K562 (cell line): ENCODE measurements around the gene CNIH1. TPM values are rescaled to one million over a fixed set of nuclear protein-coding genes. Genes with fewer than 3 reads are reported as not detected.

Source experiments
- ATAC-seq: fragments of 200-7000 bp; cut with Tn5 transposase; 3 replicates; pipeline ENCODE4 v1.9.1; 2020; ENCODE audit warnings: moderate library complexity
- BruUV-seq: library from RNA; stranded (reverse); fragments of 400-500 nt; replicated peaks from 2 replicates; lab custom pipeline; 2021; lab: Mats Ljungman, UMichigan
- CTCF ChIA-PET: fragments of 300-600 bp; formaldehyde crosslinking; extraction: SDS; loops from one replicate; lab custom pipeline; 2021; ENCODE audit warnings: low intra/inter-chr PET ratio; lab: Yijun Ruan, JAX
- POLR2A ChIA-PET: fragments of 300-600, 350-650 bp; sonication (Branson Sonifier 250); formaldehyde crosslinking; extraction: SDS; loops from one replicate; lab custom pipeline; 2021; ENCODE audit warnings: antibody characterized with exemption, inconsistent platforms; lab: Yijun Ruan, JAX
- DNase-seq, 4 experiments: peaks; one replicate each; pipeline versions ENCODE4 v3.0.0 to v3.0.0-alpha.2; 2011 to 2018; ENCODE audit warnings: low spot score in 3 of 4, mixed read lengths in 3 of 4; ENCODE audit errors: extremely low read depth in 1 of 4
- FAIRE-seq: peaks from 2 replicates; lab custom pipeline; 2011; peaks lifted over from hg19 to GRCh38; lab: Jason Lieb, UNC
- H2AFZ ChIP-seq: 2 replicates; pipeline ENCODE4 v1.6.0; 2011; ENCODE audit warnings: low read depth, low read length, control low read depth, inconsistent platforms
- H3K27ac ChIP-seq: fragments of 200-600 bp; 3 replicates; pipeline ENCODE4 v1.8.0; 2011; ENCODE audit warnings: low read depth, mild to moderate bottlenecking, control low read depth, inconsistent platforms, low read length, moderate library complexity, mixed read lengths; ENCODE audit errors: extremely low read depth
- H3K27me3 ChIP-seq, 2 experiments: fragments of 300-600 bp in 1 of 2; 2 replicates in 1 of 2; 3 replicates in 1 of 2; pipeline versions ENCODE4 v1.6.0 to v1.8.0; 2011; ENCODE audit warnings: inconsistent platforms in 2 of 2, low read length in 2 of 2, mild to moderate bottlenecking in 1 of 2, mixed read lengths in 1 of 2, moderate library complexity in 1 of 2; ENCODE audit not compliant: control insufficient read depth in 2 of 2, insufficient read depth in 2 of 2
- H3K36me3 ChIP-seq: fragments of 300-600 bp; 3 replicates; pipeline ENCODE4 v1.8.0; 2011; ENCODE audit warnings: mild to moderate bottlenecking, low read length, inconsistent platforms; ENCODE audit not compliant: control insufficient read depth, insufficient read depth
- H3K4me1 ChIP-seq, 2 experiments: fragments of 200-600 bp in 1 of 2; replicated peaks in 1 of 2; 2 replicates in 1 of 2; 3 replicates in 1 of 2; pipeline versions ENCODE4 v1.5.1 to v1.8.0; 2011; ENCODE audit warnings: inconsistent platforms in 2 of 2, low read length in 2 of 2, mild to moderate bottlenecking in 1 of 2, mixed read lengths in 1 of 2, moderate library complexity in 1 of 2; ENCODE audit not compliant: control insufficient read depth in 2 of 2, insufficient read depth in 2 of 2
- H3K4me2 ChIP-seq: 2 replicates; pipeline ENCODE4 v1.6.1; 2011; ENCODE audit warnings: low read length, control low read depth, inconsistent platforms, mixed read lengths; ENCODE audit not compliant: insufficient read depth
- H3K4me3 ChIP-seq: fragments of 200-600 bp; sonication (generic), shearing (Covaris generic); 2 replicates; pipeline ENCODE4 v1.5.1; 2016; ENCODE audit warnings: control low read depth, inconsistent platforms
- H3K79me2 ChIP-seq: fragments of 200-600 bp; 3 replicates; pipeline ENCODE4 v1.8.0; 2011; ENCODE audit warnings: low read length, inconsistent platforms; ENCODE audit not compliant: control insufficient read depth, insufficient read depth
- H3K9ac ChIP-seq, 2 experiments: 2 replicates each; pipeline versions ENCODE4 v1.6.0 to v1.6.1; 2011; ENCODE audit warnings: low read depth in 2 of 2, low read length in 2 of 2, control low read depth in 1 of 2, inconsistent platforms in 1 of 2, mild to moderate bottlenecking in 1 of 2, mixed read lengths in 1 of 2; ENCODE audit not compliant: insufficient read depth in 1 of 2
- H3K9me1 ChIP-seq: one replicate; pipeline ENCODE4 v1.6.0; 2011; ENCODE audit warnings: inconsistent platforms, mild to moderate bottlenecking, low read length, moderate library complexity; ENCODE audit not compliant: control insufficient read depth, insufficient read depth
- H3K9me3 ChIP-seq: replicated peaks from 2 replicates; pipeline ENCODE4 v1.5.1; 2011; ENCODE audit warnings: low read depth, low read length, inconsistent platforms; ENCODE audit not compliant: control insufficient read depth, insufficient read depth
- H4K20me1 ChIP-seq: replicated peaks from 2 replicates; pipeline ENCODE4 v1.6.1; 2011; ENCODE audit warnings: low read length, inconsistent platforms, mixed read lengths; ENCODE audit not compliant: control insufficient read depth, insufficient read depth
- ATF2 ChIP-seq: sonication (generic); formaldehyde crosslinking; IDR thresholded peaks from 2 replicates; pipeline ENCODE4 v1.8.1; 2022; ENCODE audit warnings: missing genetic modification reagents
- ATF7 ChIP-seq: fragments of 450-650 bp; IDR thresholded peaks from 2 replicates; pipeline ENCODE4 v1.7.1; 2014; ENCODE audit warnings: mild to moderate bottlenecking, moderate library complexity
- BMI1 ChIP-seq: fragments of 150-350 bp; IDR thresholded peaks from 2 replicates; pipeline ENCODE4 v1.6.1; 2014; ENCODE audit warnings: low read length
- CEBPZ ChIP-seq: fragments of 150-350 bp; IDR thresholded peaks from 2 replicates; pipeline ENCODE4 v1.6.1; 2014; ENCODE audit warnings: low read depth, mild to moderate bottlenecking, low read length, borderline replicate concordance
- DACH1 ChIP-seq: fragments of 450-650 bp; IDR thresholded peaks from 2 replicates; pipeline ENCODE4 v1.6.1; 2018; ENCODE audit not compliant: partially characterized antibody
- ELK3 ChIP-seq: fragments of 450-650 bp; formaldehyde crosslinking; IDR thresholded peaks from 2 replicates; pipeline ENCODE4 v1.4.0; 2020; ENCODE audit warnings: mild to moderate bottlenecking
- FUS ChIP-seq: fragments of 200-400 bp; formaldehyde crosslinking; optimal IDR thresholded peaks from 2 replicates; pipeline ENCODE3; 2017; ENCODE audit warnings: low read depth, low read length
- GABPB2 ChIP-seq: fragments of 250-450 bp; sonication (Bioruptor Pico); conservative IDR thresholded peaks from 2 replicates; pipeline ENCODE4 v1.5.1; 2021; ENCODE audit warnings: mild to moderate bottlenecking
- KDM1A ChIP-seq, 2 experiments: fragments of 450-650 bp; IDR thresholded peaks; 2 replicates each; pipeline ENCODE4 v1.6.1; 2016; ENCODE audit warnings: mild to moderate bottlenecking in 2 of 2
- MLLT1 ChIP-seq, 2 experiments: fragments of 450-650 bp; IDR thresholded peaks; 2 replicates each; pipeline ENCODE4 v1.6.1; 2016
- POU5F1 ChIP-seq: fragments of 150-350 bp; IDR thresholded peaks from 2 replicates; pipeline ENCODE4 v1.6.1; 2014; ENCODE audit warnings: borderline replicate concordance, low read length, low read depth, mild to moderate bottlenecking; ENCODE audit not compliant: partially characterized antibody
- SNIP1 ChIP-seq: fragments of 450-650 bp; IDR thresholded peaks from 2 replicates; pipeline ENCODE4 v1.7.1; 2017; ENCODE audit warnings: low read depth, mild to moderate bottlenecking
- ZFP91 ChIP-seq: sonication (generic); formaldehyde crosslinking; IDR thresholded peaks from 2 replicates; pipeline ENCODE4 v1.8.0; 2022; ENCODE audit warnings: mild to moderate bottlenecking, missing genetic modification reagents
- ZNF197 ChIP-seq: fragments of 200-800 bp; sonication (Bioruptor generic); IDR thresholded peaks from 2 replicates; pipeline ENCODE4 v1.6.1; 2016; ENCODE audit warnings: low read depth, missing genetic modification characterization, missing compliant biosample characterization
- ZNF436 ChIP-seq: fragments of 250-450, 450-650 bp; sonication (Bioruptor Pico); formaldehyde crosslinking; IDR thresholded peaks from 2 replicates; pipeline ENCODE4 v1.7.0; 2020; ENCODE audit warnings: mild to moderate bottlenecking
- WGBS: fragments of 100-300 bp; shearing (Covaris generic); methylation state at CpG from one replicate; pipeline ENCODE4 v1.1.6; 2016; ENCODE audit warnings: low coverage, mixed read lengths; ENCODE audit not compliant: insufficient coverage; ENCODE audit errors: missing lambda C conversion rate; 5-methylcytosine and 5-hydroxymethylcytosine counted together
- in situ Hi-C: fragments of 300-500 bp; cut with MboI; formaldehyde crosslinking; loops from 4 replicates; pipeline ENCODE4 v1.15.0; 2018; ENCODE audit warnings: inconsistent platforms, mixed read lengths
- intact Hi-C: fragments of 100-400 bp; cut with micrococcal nuclease; formaldehyde crosslinking; loops from 2 replicates; pipeline ENCODE4 v1.14.2; 2022
- polyA plus RNA-seq, 8 experiments: library from polyadenylated mRNA; depleted of rRNA in 4 of 8; stranded (reverse) in 5 of 8; unstranded in 3 of 8; fragments of >200 nt; fragmentation: Nextera tagmentation in 2 of 8; fragmentation: Illumina TruSeq in 1 of 8; extraction: Ambion mirVana in 2 of 8; extraction: Trizol in 1 of 8; gene quantifications; 2 replicates each; pipeline versions ENCODE4 v1.2.1 to v1.2.3, GENCODE V29; 2011 to 2014; ENCODE audit warnings: inconsistent platforms in 1 of 8, missing spikeins in 1 of 8
- total RNA-seq, 7 experiments: library from RNA; depleted of rRNA in 6 of 7; stranded (reverse); fragments of >200 nt in 6 of 7; fragmentation: Illumina TruSeq in 2 of 7; extraction: Trizol in 2 of 7; gene quantifications; 2 replicates each; pipeline versions ENCODE4 v1.2.1 to v1.2.3, GENCODE V29; 2011 to 2021; ENCODE audit warnings: low replicate concordance in 1 of 7

Gene CNIH1
- total and polyA plus RNA-seq, 9 of the 15 experiments (the other 6 are each of a cell fraction or from before 2014, with no cell fraction given) = 13.9 to 283 (median 77.3) TPM

- intact Hi-C loops = no loop called here
- WGBS = 22% methylated on average over 5 of the region's 5 CpGs
- no peak for DNase-seq
- in situ Hi-C loops = no loop called here
- ChIA-PET CTCF (no interaction called here), POLR2A (interaction anchor here (1.1 kb wide), 1 partner anchor 26 kb away, joined by 3 read pairs; no protein-coding TSS in a partner anchor)
- ATAC-seq = no peak
- Histone ChIP-seq H3K9ac (no peak overlapping the region), H3K27me3 (no peaks in the 10 kb centered on the region), H3K4me3 (no peak overlapping the region), H3K9me3 (peaks cover 1% of the 10 kb centered on the region; the same call in 1 of the 2 replicates), H3K36me3 (no peaks in the 10 kb centered on the region), H3K27ac (no peak overlapping the region), H3K4me1 (no peaks in the 10 kb centered on the region), H3K9me1 (no peaks in the 10 kb centered on the region), H3K79me2 (no peaks in the 10 kb centered on the region), H2AFZ (no peak overlapping the region), H3K4me2 (no peak overlapping the region), H4K20me1 (no peaks in the 10 kb centered on the region)
- no TSS peak for BruUV-seq
- FAIRE-seq = no peak
- TF ChIP-seq MLLT1 (IDR thresholded peaks at IDR 0.05) = no peak
- TF ChIP-seq FUS = no peak
- no peak for TF ChIP-seq BMI1
- TF ChIP-seq POU5F1 = no peak
- no peak for TF ChIP-seq KDM1A (IDR thresholded peaks at IDR 0.05)
- TF ChIP-seq ZNF197 (CRISPR knock-in tag) = no peak
- TF ChIP-seq ZFP91 (CRISPR knock-in tag) = no peak
- TF ChIP-seq ATF7 = no peak
- TF ChIP-seq ZNF436 (CRISPR knock-in tag) = no peak
- no peak for TF ChIP-seq CEBPZ
- TF ChIP-seq ATF2 = no peak
- TF ChIP-seq GABPB2 (CRISPR knock-in tag) = no peak
- no peak for TF ChIP-seq DACH1
- TF ChIP-seq SNIP1 = no peak
- no peak for TF ChIP-seq ELK3 (CRISPR knock-in tag)
Observed at GRCh38 chr14:54462048-54462447, 20.9 kb upstream of the CNIH1 start.
